ENCODE results near the gene UCK1. TPM values are rescaled to one million over a fixed set of nuclear protein-coding genes. Genes with fewer than 3 reads are reported as not detected.
A peak's percentile ranks its signal among the peaks of the same experiment; 100 is the strongest.

The UCK1 gene
- total and polyA plus RNA-seq, 7 donors = 16.8 to 75.6 (median 37.8) TPM

DNA sequence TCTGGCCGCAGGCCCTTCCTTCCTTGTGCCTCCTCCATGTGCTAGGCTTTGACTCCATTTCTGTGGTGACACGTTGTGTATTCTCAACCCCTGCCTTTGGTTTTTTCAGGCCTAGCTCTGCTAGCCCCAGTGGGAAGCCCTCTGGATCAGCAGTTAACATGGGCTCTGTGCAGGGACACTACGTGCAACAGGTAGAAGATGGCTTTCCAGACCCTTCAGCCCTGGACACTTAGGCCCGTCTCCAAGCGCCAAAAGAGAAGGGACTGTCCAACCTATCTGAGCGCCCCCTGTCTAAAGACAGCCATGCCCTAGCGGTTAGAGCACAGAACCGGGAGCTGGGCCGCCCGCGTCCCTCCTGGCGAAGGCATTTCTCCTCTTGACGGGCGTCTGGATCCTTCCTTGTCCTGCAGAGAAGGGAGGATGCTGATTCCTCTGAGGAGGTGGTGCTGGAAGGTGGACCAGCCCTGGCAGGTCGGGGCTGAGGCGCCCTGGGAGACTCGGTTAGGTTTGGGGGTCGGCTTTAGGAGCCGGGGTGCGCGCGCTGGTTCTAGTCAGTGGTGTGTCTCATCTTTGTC, 36.7 kb downstream of the UCK1 start:
- TF ChIP-seq, protein P1, sequence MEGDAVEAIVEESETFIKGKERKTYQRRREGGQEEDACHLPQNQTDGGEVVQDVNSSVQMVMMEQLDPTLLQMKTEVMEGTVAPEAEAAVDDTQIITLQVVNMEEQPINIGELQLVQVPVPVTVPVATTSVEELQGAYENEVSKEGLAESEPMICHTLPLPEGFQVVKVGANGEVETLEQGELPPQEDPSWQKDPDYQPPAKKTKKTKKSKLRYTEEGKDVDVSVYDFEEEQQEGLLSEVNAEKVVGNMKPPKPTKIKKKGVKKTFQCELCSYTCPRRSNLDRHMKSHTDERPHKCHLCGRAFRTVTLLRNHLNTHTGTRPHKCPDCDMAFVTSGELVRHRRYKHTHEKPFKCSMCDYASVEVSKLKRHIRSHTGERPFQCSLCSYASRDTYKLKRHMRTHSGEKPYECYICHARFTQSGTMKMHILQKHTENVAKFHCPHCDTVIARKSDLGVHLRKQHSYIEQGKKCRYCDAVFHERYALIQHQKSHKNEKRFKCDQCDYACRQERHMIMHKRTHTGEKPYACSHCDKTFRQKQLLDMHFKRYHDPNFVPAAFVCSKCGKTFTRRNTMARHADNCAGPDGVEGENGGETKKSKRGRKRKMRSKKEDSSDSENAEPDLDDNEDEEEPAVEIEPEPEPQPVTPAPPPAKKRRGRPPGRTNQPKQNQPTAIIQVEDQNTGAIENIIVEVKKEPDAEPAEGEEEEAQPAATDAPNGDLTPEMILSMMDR (IDR thresholded peaks at IDR 0.05) = no peak
- DNase-seq = no peak
- intact Hi-C loops (cut with DNase I) = no loop called here

DNA sequence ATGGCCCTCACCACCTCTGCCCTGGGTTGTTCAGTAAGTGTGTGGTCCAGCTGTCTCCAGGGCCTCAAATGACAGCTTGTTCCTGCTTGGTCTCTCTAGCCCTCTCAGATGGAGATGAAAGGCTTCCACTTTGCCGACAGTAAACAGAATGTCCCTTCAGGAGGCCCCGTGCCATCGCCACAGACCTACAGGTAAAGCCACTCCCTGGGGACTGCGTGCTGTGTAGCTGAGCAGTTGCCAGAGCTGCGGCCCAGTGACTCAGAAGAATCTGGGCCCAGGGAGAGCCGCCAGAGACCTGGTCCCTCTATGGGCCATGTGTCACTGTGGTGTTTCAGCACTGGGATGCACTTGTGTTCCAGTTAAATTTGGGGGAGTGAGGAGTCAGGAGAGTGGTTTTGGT, 39.0 kb downstream of the UCK1 start:
- H3K27ac ChIP-seq = no peak overlapping the region
- WGBS, 3 donors = 82 to 87% (median 82%) methylated on average over 6 of the region's 6 CpGs
- TF ChIP-seq, protein P1 (IDR thresholded peaks at IDR 0.05) = no peak
- no peaks in the 10 kb centered on the region for H3K9me3 ChIP-seq
- H3K4me1 ChIP-seq = no peaks in the 10 kb centered on the region
- H3K36me3 ChIP-seq (ENCODE audit: insufficient read depth in 1 of 2, low read depth in 1 of 2) = peaks cover 9 to 100% of the 10 kb centered on the region in 2 donors
- H3K27me3 ChIP-seq (ENCODE audit: insufficient read depth in 3 of 3, low read length in 2 of 3) = no peaks in the 10 kb centered on the region
- ATAC-seq (peak; percentile 20 to 71 (median 57)), DNase-seq (no peak)
- intact Hi-C loops (cut with DNase I) = no loop called here
- no peak overlapping the region for H3K4me3 ChIP-seq

More for the DNA sequence above, 36.7 kb downstream of the UCK1 start:
- no peaks in the 10 kb centered on the region for H3K27me3 ChIP-seq (ENCODE audit: insufficient read depth in 3 of 3, low read length in 2 of 3)
- H3K4me1 ChIP-seq = no peaks in the 10 kb centered on the region
- H3K4me3 ChIP-seq = no peak overlapping the region
- peaks cover 9 to 100% of the 10 kb centered on the region in 2 donors for H3K36me3 ChIP-seq (ENCODE audit: insufficient read depth in 1 of 2, low read depth in 1 of 2)
- no peak overlapping the region for H3K27ac ChIP-seq
- no peaks in the 10 kb centered on the region for H3K9me3 ChIP-seq
- 89 to 92% (median 90%) methylated on average over 22 of the region's 22 CpGs for WGBS, 3 donors
- ATAC-seq = no peak

DNA sequence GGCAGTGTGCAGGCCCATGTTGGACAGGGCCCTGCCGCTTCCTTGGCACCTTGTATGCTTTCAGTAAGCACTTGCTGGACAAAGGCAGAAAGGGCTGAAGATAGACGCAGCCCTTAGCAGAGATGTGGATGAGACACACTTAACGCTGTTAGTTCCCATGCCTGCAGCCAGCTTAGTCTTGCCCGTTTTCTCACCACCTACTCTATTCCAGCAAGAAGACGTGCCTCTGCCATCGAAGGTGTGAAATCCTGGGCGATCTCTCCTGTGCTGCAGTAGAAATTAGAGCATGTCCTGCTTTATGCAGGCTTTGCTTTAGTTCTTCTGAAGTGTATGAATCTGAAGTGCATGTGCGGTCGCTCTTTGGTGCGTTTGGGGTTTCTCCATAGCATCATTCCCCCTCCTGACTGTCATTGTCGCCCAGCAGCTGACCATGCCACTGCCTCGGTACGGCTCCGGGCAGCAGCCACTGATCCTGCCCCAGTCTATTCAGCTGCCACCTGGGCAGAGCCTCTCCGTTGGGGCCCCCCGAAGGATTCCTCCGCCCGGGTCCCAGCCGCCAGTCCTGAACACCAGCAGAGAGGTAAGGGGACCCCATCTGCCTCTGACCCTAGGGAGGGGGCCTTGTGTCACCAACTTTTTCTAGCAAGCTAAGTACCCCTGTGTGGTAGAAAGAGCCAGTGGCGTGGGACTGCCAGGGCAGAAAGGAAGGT, 39.9 kb downstream of the UCK1 start:
- DNase-seq (no peak), ATAC-seq (no peak)
- no peak overlapping the region for H3K27ac ChIP-seq
- intact Hi-C loops (cut with DNase I) = no loop called here
- no peaks in the 10 kb centered on the region for H3K4me1 ChIP-seq
- no peaks in the 10 kb centered on the region for H3K27me3 ChIP-seq (ENCODE audit: insufficient read depth in 3 of 3, low read length in 2 of 3)
- no peak overlapping the region for H3K4me3 ChIP-seq
- no peaks in the 10 kb centered on the region for H3K9me3 ChIP-seq
- 84 to 92% (median 87%) methylated on average over 20 of the region's 20 CpGs for WGBS, 3 donors
- peaks cover 9 to 100% of the 10 kb centered on the region in 2 donors for H3K36me3 ChIP-seq (ENCODE audit: insufficient read depth in 1 of 2, low read depth in 1 of 2)
- TF ChIP-seq, protein P1 (IDR thresholded peaks at IDR 0.05) = no peak

DNA sequence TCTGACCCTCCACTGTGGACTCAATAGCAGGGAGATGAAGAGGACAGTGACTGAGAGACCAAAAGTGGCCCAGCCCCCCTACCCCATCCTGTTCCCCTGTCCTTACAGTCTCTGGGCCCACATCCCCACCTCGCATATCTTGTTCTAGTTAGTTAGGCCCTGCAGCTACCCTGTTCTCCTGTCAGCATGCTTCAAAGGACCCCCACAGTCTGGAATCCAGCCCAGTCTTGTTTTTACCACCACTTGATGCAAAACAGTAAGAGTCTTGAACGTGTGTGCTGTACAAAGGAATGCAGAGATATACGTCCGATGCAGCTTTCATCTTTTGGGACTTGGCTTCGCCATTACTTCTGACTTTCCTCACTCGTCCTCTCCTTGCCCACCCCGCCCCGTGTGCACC, 40.5 kb downstream of the UCK1 start:
- H3K9me3 ChIP-seq = no peaks in the 10 kb centered on the region
- peaks cover 9 to 100% of the 10 kb centered on the region in 2 donors for H3K36me3 ChIP-seq (ENCODE audit: insufficient read depth in 1 of 2, low read depth in 1 of 2)
- ATAC-seq = no peak
- WGBS, 3 donors = 70 to 74% (median 72%) methylated on average over 8 of the region's 8 CpGs
- no peaks in the 10 kb centered on the region for H3K27me3 ChIP-seq (ENCODE audit: insufficient read depth in 3 of 3, low read length in 2 of 3)
- DNase-seq = no peak
- intact Hi-C loops (cut with DNase I) = no loop called here
- H3K27ac ChIP-seq = no peak overlapping the region
- no peak overlapping the region for H3K4me3 ChIP-seq
- H3K4me1 ChIP-seq = no peaks in the 10 kb centered on the region
- TF ChIP-seq, protein P1 (IDR thresholded peaks at IDR 0.05) = no peak

All from psoas muscle (tissue), 8 donors.